NB4 (cell line): ENCODE data around the gene RSU1.

Source experiments
- DNase-seq: peaks from one replicate; pipeline ENCODE4 v3.0.0; 2010; ENCODE audit warnings: low read depth
- H3K4me3 ChIP-seq: one replicate; pipeline ENCODE4 v1.5.1; 2011; ENCODE audit warnings: mild to moderate bottlenecking, low read depth, low read length, moderate library complexity
- MYC ChIP-seq: IDR thresholded peaks from 2 replicates; pipeline ENCODE4 v1.6.1; 2011; ENCODE audit warnings: low read depth, low read length
- POLR2A ChIP-seq: IDR thresholded peaks from 2 replicates; pipeline ENCODE4 v1.6.1; 2011; ENCODE audit warnings: mild to moderate bottlenecking; ENCODE audit not compliant: insufficient read length; ENCODE audit errors: extremely low read depth
- TF ChIP-seq, protein P1 (sequence below): IDR thresholded peaks from one replicate; pipeline ENCODE4 v1.5.1; 2012; ENCODE audit warnings: low read depth, low read length
- TF ChIP-seq, protein P2 (sequence below): IDR thresholded peaks from 2 replicates; pipeline ENCODE4 v1.6.1; 2011; ENCODE audit warnings: low read depth, low read length

The RSU1 gene

DNA sequence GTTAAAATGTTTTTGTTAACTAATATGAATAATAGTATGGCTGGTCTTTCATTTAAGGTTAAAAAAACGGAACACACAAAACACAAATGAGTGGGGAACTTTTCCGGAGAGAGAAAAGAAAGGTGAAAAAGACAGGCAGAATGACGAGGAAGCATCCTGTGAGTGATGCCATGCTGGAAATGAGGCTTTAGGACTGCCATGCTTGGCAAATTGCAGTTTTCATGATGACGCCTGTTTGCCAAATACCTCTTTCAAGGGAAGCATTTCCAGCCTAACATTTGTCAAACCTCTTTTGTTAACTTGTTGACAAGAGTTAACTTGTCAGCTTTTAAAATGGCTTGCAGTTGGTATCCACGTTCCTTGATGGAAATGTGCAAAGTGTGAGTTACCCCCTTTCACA is 127.5 kb downstream of the RSU1 start:
- DNase-seq: no peak
- H3K4me3 ChIP-seq: no peak overlapping the region
- TF ChIP-seq POLR2A: no peak
- no peak for TF ChIP-seq MYC
- TF ChIP-seq, protein P1, sequence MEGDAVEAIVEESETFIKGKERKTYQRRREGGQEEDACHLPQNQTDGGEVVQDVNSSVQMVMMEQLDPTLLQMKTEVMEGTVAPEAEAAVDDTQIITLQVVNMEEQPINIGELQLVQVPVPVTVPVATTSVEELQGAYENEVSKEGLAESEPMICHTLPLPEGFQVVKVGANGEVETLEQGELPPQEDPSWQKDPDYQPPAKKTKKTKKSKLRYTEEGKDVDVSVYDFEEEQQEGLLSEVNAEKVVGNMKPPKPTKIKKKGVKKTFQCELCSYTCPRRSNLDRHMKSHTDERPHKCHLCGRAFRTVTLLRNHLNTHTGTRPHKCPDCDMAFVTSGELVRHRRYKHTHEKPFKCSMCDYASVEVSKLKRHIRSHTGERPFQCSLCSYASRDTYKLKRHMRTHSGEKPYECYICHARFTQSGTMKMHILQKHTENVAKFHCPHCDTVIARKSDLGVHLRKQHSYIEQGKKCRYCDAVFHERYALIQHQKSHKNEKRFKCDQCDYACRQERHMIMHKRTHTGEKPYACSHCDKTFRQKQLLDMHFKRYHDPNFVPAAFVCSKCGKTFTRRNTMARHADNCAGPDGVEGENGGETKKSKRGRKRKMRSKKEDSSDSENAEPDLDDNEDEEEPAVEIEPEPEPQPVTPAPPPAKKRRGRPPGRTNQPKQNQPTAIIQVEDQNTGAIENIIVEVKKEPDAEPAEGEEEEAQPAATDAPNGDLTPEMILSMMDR: no peak
- TF ChIP-seq, protein P2, sequence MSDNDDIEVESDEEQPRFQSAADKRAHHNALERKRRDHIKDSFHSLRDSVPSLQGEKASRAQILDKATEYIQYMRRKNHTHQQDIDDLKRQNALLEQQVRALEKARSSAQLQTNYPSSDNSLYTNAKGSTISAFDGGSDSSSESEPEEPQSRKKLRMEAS: no peak

DNA sequence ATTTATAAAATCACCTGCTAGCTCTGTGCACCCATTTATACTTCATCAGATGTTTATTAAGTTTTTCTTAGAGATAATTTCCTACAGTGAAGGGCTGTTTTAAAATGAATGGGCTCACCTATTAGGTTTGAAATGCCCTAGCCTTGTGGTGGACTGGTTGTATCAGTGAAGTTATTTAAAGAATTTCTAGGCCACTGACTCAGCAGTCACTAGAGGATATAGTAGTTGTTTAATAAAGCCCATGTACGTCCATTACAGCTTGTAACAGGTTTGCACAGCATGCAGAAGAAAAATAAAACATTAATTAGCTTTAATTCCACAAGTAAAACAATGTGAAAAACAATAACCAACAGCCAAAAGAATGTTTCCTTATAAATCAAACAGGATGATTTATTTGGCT is 128.0 kb downstream of the RSU1 start:
- TF ChIP-seq, protein P1: no peak
- TF ChIP-seq POLR2A: no peak
- TF ChIP-seq, protein P2: no peak
- no peak for TF ChIP-seq MYC
- DNase-seq: no peak
- no peak overlapping the region for H3K4me3 ChIP-seq

DNA sequence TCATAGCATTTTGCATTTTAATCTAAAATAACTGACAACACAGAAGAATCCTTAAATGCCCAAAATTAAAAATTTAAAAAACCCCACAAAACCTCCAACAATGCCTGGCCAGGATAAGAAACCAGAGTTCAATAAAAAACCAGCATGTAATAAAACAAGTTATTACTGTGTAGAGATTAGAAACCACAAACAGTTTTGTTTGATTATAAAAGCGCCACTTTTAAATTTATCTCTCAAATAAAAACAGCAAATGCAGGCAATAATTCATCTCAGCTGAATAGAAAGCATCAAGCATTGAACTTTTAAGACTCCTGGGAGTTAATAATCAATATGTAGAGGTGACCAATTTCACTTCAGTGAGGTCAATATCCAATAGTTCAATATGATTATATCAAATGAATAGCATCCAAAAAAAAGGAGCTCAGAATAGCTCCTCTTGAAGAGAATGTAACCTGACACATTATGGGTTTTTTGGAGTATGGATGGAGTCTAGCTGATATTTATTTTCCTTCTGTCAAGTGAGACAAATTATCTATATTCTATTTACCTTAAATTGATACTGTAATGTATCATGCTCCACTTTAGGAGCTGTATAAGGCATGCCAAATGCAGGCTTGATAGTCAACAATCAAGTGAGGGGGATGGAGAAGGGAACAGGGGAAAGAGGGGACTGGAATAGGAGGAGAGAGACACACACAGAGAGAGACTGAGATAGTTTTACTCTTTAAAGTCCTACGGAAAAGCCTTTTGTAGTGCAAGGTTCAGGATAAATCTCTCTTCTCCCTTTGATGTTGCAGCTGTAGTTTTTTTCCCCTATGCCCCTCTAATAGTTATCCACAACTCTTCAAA is 130.9 kb downstream of the RSU1 start:
- TF ChIP-seq POLR2A: no peak
- TF ChIP-seq, protein P1: no peak
- no peak for TF ChIP-seq MYC
- TF ChIP-seq, protein P2: no peak
- H3K4me3 ChIP-seq: no peak overlapping the region

DNA sequence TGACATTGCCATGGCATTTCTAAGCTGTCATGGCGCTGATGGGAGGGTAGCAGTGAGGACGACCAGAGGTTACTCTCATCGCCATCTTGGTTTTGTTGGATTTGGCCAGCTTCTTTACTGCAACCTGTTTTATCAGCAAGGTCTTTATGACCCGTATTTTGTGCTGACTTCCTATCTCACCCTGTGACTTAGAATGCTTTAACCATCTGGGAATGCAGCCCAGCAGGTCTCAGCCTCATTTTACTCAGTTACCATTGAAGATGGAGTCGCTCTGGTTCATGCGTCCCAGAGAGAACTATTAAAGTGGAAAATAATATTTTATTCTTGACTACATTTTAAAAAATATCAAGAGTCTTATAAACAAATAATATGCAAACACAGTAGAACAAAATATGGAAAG is 131.7 kb downstream of the RSU1 start:
- DNase-seq: no peak
- TF ChIP-seq MYC (no peak), POLR2A (no peak)
- TF ChIP-seq, protein P2: no peak
- TF ChIP-seq, protein P1: no peak
- H3K4me3 ChIP-seq: no peak overlapping the region

More for the DNA sequence above, 130.9 kb downstream of the RSU1 start:
- no peak for DNase-seq

DNA sequence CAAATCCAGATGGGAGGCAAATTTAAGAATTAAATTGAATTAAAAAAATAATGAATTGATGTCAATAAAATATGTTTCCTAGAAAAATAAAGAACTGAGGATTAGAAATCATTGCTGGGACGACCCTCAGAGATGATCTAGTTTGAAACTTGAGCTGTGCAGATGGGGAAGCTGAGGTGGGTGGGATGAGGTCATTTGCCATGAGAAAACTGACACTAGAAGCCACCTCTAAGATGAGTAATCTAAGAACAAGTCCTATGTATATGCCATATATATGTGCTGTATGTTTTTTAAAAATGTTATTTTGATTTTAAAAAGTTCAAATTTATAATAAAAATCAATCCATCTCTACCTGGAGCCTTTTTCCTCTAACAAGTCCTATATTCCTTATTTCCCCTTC is 135.7 kb downstream of the RSU1 start:
- no peak for DNase-seq
- H3K4me3 ChIP-seq: no peak overlapping the region
- TF ChIP-seq, protein P1: no peak

DNA sequence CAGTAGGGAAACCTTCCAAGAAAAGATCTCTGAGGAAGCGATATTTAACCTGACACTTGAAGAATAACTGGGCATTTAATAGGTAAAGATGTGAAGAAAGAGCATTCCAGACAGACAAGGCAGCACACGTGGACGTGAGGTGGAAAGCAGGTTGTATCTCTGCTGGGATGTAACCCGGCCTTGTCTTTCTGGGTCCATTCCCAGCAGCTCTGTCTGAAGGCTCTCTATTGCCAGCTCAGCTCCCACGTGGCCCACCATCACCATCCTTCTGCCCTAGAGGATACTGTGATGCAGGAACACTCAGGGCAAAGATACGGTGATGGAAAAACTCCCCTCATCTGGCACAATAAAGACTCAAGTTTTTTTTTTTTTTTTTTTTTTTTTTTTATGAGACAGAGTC is 137.7 kb downstream of the RSU1 start:
- TF ChIP-seq, protein P1: no peak
- TF ChIP-seq POLR2A: no peak
- no peak for TF ChIP-seq MYC
- TF ChIP-seq, protein P2: no peak
- no peak overlapping the region for H3K4me3 ChIP-seq
- no peak for DNase-seq
